C1 segment of cervical spinal cord (tissue), 14 donors: Measurements from ENCODE around the gene PLGRKT.
"Not testable (repeated sequence)": the region's sequence is repeated elsewhere in the genome, so short reads cannot be mapped to it uniquely, and the experiment has no call there.

Experiments used
- DNase-seq, 14 donors: peaks; one replicate each; lab custom pipeline; 2025; lab: John Stamatoyannopoulos, UW

PLGRKT gene

DNA sequence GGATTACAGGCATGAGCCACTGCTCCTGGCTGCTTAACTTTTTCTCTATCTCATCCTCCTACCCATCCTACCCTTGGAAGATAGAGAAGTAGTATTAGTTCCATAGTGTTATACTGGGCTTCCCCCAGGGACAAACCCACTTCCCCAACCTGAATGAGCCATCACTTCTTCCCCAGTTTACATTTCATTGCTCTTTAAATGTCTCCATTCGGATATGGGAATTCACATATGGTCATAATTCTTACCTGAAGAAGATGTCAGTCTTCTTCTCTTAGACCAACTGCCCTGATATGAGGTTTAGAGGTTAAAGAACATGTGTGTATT lies 14.5 kb upstream of the PLGRKT start:
- DNase-seq, result no peak

DNA sequence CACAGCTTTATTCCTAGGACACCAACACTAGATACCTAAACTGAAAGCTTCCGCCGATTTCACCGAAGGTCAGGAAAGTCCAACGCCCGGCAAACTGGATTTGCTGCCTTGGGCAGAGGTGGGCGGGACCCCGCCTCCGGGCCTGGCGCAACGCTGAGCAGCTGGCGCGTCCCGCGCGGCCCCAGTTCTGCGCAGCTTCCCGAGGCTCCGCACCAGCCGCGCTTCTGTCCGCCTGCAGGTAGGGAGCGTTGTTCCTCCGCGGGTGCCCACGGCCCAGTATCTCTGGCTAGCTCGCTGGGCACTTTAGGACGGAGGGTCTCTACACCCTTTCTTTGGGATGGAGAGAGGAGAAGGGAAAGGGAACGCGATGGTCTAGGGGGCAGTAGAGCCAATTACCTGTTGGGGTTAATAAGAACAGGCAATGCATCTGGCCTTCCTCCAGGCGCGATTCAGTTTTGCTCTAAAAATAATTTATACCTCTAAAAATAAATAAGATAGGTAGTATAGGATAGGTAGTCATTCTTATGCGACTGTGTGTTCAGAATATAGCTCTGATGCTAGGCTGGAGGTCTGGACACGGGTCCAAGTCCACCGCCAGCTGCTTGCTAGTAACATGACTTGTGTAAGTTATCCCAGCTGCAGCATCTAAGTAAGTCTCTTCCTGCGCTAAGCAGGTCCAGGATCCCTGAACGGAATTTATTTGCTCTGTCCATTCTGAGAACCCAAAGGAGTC lies 12.8 kb upstream of the PLGRKT start, which contains the start of gene CD274:
Gene CD274 (plus strand): TSS at position 184 of the 733 bp plus-strand sequence. CDS start 5,572 bp downstream, outside the sequence.
- DNase-seq, result peak; percentile 12 to 75 (median 60)

DNA sequence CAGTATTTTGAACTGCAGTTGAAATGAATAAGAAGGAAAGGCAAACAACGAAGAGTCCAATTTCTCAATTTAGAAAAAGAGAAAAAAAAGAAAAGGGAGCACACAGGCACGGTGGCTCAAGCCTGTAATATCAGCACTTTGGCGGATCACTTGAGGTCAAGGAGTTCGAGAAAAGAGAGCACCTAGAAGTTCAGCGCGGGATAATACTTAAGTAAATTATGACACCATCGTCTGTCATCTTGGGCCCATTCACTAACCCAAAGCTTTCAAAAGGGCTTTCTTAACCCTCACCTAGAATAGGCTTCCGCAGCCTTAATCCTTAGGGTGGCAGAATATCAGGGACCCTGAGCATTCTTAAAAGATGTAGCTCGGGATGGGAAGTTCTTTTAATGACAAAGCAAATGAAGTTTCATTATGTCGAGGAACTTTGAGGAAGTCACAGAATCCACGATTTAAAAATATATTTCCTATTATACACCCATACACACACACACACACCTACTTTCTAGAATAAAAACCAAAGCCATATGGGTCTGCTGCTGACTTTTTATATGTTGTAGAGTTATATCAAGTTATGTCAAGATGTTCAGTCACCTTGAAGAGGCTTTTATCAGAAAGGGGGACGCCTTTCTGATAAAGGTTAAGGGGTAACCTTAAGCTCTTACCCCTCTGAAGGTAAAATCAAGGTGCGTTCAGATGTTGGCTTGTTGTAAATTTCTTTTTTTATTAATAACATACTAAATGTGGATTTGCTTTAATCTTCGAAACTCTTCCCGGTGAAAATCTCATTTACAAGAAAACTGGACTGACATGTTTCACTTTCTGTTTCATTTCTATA lies 12.0 kb upstream of the PLGRKT start:
- peak in 1 of 14 donors; percentile 9 for DNase-seq

DNA sequence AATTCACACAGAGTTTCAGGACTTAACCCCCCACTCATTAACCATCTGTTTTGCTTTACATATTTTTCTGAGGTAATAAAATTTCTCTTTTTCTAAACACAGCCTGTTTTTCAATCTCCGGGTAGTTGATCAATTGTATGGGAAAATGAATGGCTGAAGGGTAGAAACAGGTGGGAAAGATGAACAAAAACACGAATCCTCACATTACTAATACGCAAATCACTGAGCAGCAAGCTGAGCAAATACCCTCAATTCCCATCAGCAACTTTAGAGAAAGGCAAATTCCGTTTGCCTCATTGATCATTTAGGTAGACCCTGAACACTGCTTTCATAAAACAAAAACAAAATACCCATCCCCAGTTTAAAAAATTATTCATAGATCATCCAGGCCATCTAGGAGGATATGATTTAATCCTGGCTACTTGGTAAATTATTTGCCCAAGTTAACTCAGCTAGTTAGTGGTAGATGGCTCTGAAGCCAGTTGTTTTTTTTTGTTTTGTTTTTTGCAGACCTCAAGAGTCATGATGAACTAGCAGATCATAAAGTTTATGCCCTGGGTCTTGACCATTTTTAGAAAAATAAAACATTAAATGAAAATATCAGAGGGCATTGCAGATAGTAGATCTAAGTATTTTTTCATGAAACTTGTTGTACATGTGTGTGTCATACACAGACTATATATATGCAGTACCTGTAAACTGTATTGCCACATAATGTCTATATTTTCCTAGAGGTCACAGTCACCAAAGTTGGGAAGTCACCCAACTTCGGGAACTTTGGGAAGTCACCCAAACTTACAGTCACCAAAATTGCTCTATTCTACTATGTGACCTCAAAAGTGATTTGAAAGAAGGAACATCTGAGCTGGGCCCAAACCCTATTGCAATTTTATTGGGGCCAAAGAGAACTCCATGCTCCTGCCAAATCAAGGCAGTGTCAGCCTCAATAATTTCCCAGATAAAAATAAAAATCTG lies 11.0 kb upstream of the PLGRKT start:
- no peak for DNase-seq

DNA sequence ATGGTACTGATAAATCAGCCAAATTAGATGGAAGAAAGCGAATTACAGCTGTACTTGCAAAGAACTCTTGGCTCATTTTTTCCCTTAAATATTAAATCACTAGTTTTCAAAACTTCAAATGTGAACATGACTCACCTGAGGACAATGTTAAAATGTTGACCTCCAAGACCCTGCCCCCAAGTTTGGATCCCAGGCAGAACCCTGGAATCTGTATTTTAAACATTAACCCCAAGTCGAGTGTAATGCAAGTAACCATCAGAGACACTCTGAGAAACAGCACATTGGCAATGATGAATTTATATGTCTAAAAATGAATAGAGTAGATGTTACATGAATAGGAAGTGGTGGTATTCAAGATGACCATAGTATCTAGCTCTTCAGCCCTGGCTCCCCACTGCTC lies 10.3 kb upstream of the PLGRKT start:
- DNase-seq, result no peak

DNA sequence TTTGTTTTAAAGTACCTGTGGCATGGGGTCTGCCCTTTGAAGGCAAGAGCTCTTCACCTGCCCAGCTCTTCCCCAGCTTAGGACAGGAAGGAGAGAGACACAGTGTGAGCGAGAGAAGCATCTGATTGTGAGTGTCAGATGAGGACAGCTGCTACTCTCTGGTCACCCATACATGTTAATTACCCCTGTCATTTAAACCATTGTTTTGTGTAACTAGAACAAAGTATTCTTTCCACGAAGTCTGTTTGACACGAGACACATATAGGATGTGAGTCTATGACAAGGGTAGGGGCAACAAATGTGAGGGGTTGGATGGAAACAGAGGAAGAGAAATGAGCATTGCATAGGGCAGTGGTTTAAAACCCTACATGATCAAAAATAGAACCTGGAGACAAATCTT lies 9.6 kb upstream of the PLGRKT start:
- DNase-seq, result no peak

DNA sequence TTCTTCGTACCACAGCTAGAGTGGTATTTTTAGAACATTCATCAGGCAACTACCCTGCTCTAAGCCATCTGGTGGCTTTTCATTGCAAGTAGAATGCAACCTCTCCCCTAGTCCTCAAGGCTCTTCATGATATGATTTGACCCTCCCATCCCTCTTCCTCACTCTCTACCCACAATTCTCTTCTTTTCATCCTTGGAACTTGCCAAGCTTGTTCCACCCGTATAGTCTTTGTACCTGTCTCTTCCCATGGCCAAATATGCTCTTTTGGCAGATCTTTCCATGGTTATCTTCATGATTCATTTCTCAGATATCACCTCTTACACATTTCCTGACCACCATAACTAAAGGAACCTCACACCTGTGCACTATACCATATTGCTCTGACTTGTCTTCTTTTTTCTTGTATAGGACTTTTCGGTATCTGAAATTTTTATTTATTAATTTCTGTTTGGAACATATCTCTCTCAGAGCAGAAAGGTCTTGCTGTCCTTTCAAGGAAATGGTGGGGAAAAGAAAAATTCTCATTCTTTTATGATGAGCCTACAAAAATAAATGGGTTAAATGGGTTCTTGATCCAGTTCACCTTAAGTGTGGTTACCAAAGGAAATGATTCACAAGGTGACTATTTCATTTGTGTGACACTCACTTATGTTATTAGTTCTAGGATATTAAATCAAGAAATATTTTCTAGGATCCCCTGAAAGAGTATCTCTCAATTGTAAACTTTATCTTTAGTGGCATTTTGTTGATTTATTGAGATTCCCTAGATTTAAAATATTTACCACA lies 8.9 kb upstream of the PLGRKT start:
- DNase-seq, result no peak

DNA sequence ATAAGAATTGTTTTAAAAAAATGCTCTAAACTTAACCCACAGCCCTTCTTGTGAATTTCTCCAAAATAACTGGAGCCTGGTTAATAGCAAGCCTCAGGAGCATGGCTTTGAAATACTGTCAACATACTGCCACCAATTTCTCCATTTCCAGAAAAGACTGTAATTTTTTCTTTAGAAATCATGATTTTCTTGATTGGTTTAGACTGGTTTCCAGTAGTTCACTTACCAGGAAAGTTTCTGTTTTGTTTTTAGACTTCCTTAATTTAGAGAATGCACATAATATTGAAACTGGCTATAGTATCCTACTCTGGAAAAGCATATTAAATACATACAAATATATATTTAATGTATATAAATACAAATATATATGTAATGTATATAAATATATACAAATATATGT lies 8.2 kb upstream of the PLGRKT start:
- DNase-seq, result no peak

DNA sequence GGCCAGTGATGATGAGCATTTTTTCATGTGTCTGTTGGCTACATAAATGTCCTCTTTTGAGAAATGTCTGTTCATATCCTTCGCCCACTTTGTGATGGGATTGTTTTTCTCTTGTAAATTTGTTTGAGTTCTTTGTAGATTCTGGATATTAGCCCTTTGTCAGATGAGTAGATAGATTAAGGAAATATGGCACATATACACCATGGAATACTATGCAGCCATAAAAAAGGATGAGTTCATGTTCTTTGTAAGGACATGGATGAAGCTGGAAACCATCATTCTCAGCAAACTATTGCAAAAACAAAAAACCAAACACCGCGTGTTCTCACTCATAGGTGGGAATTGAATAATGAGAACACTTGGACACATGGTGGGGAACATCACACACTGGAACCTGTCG lies 7.4 kb upstream of the PLGRKT start:
- DNase-seq, result not testable (repeated sequence)

DNA sequence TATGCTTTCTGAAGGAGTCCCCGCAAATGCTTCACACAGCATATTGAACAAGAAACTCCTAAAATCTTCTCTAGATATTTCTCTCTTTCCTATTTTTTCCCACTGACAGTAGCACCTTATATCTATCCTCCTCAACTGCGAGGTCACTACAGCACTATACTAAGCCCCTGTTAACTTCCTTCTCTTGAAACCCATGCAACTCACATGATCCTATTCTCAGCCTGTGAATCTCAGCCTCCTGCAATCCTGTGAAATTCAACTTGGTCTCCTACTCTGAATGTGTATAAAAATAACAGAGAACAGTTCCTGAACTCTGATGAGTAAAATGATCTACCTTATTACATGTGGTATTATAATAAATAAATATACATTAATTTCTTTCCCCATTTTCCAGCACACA lies 6.1 kb upstream of the PLGRKT start:
- DNase-seq, result no peak

DNA sequence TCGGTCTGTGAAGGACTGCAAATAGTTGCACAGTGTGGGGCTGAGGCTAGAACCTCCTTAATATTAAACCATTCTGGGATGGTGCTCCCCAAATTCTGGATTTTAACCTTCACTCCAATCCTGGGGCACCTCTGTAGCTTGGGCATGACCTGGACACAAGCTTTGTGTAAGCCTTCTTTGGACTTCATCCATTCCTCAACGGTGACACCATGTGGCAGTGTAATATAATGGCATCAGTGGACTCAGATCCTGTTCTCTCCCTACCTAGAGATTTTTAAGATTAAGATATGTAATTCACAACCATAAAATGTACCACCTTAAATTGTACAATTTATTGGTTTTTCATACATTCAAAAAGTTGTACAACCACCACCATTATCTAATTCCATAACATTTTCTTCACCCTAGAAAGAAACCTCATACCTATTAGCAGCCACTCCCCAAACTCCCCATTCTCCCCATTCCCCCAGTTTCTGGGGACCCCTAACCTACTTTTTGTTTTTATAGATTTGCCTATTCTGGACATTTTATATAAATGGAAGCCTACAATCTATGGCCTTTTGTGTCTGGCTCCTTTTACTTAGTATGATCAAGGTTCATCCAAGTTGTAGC lies 4.8 kb upstream of the PLGRKT start:
- peak in 4 of 14 donors; percentile 8 to 24 (median 14) for DNase-seq

DNA sequence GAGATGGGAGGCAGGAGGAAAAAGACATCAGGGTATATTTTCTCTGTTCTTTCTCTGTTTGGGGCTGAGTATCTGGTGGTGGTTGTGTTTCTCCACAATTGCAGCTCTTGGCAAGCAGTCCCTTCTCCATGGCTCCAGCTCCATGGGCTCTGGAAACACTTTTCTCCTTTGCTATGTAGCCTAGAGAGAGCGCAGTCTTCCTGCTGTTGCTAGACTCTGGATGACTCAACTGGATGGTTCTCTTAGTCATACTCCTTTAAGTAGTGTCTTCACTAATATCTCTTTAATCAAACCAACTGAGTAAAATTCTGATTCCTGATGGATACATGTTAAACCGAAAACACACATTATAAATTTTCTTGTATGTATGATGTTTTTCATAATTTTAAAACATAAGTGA lies 3.3 kb upstream of the PLGRKT start:
- DNase-seq, result no peak

DNA sequence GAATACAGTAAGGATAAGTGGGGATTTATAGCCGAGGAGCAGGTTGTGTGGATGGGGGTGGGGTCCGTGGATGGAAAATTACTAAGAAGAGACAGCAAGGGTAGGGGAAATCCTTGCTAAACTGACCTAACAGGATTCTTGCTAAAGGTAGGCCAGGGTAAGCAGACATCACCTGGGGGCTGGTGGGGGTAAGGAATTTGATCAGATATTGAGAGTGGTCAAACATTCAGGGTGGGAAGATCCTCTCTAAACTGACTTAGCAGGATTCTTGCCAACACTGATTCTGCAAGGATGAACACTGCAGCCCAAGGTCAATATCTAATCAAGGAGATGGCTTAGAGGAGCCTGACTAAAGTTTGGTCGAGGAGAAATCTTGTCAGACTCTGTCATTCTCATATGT lies 2.7 kb upstream of the PLGRKT start:
- DNase-seq, result no peak

DNA sequence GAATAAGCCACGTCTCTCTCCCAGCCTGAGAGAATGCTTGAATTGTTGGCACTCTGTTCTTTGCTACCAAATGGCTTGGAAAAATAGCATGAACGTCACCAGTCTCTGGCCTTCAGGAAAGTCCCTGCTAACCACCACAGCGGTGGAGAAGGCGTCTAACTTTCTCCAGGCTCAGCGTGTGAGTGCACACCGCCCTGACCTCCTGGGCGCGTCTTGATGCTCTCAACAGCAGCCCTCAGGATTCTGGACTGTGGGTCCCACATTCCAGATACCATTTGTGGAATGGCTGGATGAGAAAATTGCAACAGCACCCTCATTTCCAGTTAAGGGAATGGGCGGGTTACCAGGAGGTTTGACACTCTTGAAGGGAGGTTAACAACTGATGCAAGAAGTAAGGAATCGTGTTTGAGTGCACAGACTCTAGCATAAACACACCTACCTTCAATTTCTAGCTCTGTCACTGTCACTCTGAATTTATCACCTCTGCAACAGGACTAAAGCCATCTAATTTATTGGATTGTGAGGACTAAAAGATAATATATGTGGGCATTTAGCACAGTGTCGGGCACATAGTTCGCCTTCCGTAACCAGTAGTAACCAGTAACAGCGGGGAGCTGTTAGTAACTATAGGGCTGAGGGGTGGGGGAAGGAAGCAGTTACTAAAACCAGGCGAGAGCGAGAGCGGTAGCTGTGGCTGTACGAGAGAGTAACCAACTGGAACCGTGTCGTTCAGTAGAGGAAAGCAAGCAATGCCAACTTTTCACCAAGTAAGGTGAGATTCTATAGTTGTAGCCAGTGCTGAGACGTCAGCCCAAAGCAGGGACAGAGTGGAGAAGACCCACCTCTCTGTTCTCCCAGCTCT lies 807 bp upstream of the PLGRKT start:
- peak in 2 of 14 donors; percentile 30 to 69 for DNase-seq

DNA sequence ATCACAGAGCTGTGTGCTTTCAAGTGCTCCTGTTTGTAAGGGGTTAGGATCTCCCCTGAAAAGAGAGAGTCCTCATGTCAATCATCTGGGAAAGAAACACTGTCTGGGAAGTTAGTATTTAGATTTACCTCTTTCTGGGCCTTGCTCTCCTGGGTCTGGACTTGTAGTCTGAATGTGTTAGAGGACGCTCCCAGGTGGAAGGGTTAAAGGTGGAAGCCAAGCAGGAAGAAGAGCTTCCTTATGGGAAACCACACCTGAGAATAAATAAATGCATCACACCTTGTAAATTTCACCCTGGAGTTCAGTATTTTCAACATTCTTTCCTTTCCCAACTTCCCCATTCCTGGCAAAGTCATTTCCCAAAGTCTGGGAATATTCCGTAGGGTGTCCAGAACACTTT lies 1.3 kb downstream of the PLGRKT start:
- no peak for DNase-seq

DNA sequence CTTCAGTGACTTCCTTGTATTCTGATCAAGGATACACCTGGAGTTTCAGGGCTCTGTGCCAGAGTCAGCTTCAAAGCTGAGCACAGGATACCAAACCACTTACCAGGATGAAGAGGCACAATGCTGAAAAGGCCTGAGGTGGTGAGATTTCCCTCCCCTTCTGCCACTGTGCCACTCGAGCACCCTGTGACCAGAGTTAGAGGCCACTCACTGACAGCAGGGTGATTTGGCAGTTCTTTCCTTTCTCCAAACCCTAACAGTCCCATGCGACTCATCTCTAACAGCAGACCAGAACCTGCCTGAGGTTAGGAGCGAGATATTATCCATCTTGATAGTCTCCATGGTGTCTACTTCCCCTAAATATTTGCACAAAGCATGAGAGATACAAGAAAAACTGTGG lies 1.8 kb downstream of the PLGRKT start:
- no peak for DNase-seq

DNA sequence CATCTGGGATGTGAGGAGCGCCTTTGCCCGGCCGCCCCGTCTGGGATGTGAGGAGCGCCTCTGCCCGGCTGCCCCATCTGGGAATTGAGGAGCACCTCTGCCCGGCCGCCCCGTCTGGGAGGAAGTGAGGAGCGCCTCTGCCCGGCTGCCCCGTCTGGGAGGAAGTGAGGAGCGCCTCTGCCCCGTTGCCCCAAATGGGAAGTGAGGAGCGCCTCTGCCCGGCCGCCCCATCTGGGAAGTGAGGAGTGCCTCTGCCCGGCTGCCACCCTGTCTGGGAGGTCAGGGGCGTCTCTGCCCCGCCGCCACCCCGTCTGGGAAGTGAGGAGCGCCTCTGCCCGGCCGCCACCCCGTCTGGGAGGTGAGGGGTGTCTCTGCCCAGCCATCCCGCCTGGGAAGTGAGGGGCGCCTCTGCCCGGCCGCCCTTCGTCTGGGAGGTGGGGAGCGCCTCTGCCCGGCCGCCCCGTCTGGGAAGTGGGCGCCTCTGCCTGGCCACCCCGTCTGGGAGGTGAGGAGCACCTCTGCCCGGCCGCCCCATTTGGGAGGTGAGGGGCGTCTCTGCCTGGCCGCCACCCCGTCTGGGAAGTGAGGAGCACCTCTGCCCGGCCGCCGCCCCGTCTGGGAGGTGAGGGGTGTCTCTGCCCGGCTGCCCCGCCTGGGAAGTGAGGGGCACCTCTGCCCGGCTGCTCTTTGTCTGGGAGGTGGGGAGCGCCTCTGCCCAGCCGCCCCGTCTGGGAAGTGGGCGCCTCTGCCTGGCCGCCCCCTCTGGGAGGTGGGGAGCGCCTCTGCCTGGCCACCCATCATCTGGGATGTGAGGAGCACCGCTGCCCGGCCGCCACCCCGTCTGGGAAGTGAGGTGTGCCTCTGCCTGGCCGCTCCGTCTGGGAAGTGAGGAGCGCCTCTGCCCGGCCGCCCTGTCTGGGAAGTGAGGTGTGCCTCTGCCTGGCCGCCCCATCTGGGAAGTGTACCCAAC lies 3.6 kb downstream of the PLGRKT start:
- DNase-seq, result not testable (repeated sequence)

DNA sequence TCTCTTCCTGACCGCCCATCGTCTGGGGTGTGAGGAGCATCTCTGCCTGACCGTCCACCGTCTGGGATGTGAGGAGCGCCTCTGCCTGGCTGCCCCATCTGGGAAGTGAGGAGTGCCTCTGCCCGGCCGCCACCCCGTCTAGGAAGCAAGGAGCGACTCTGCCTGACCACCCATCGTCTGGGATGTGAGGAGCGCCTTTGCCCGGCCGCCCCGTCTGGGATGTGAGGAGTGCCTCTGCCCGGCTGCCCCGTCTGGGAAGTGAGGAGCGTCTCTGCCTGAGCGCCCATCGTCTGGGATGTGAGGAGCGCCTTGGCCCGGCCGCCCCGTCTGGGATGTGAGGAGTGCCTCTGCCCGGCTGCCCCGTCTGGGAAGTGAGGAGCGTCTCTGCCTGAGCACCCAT lies 4.4 kb downstream of the PLGRKT start:
- not testable (repeated sequence) for DNase-seq
